CD4-positive, alpha-beta memory T cell (primary cell): ENCODE data around the gene PHIP. TPM values are rescaled to one million over a fixed set of nuclear protein-coding genes. Genes with fewer than 3 reads are reported as not detected.

Source experiments
- CTCF ChIA-PET: fragments of 350-600 bp; sonication (Branson Sonifier 250); formaldehyde crosslinking; loops from one replicate; lab custom pipeline; 2021; ENCODE audit warnings: inconsistent platforms; ENCODE audit not compliant: partially characterized antibody; lab: Charles Lee
- POLR2A ChIA-PET: fragments of 350-600 bp; sonication (Branson Sonifier 250); formaldehyde crosslinking; loops from one replicate; lab custom pipeline; 2021; ENCODE audit not compliant: partially characterized antibody; lab: Charles Lee
- DNase-seq, 5 donors: peaks; one replicate each; pipeline versions ENCODE4 v3.0.0 to v3.0.0-alpha.2; 2020 to 2022; ENCODE audit warnings: mixed read lengths in 1 of 5
- H3K27ac ChIP-seq: one replicate; pipeline ENCODE4 v1.7.0; 2013; ENCODE audit warnings: low read depth, low read length
- H3K27me3 ChIP-seq: 2 replicates; pipeline ENCODE4 v1.7.0; 2013; ENCODE audit warnings: mild to moderate bottlenecking, low read length, moderate library complexity; ENCODE audit not compliant: insufficient read depth
- H3K36me3 ChIP-seq: 2 replicates; pipeline ENCODE4 v1.7.0; 2013; ENCODE audit warnings: mild to moderate bottlenecking, low read length, moderate library complexity; ENCODE audit not compliant: insufficient read depth
- H3K4me1 ChIP-seq: 2 replicates; pipeline ENCODE4 v1.7.0; 2013; ENCODE audit warnings: mild to moderate bottlenecking, low read length, moderate library complexity; ENCODE audit not compliant: insufficient read depth
- H3K4me3 ChIP-seq, 2 donors: one replicate each; pipeline ENCODE4 v1.7.0; 2013; ENCODE audit warnings: low read length in 2 of 2, mild to moderate bottlenecking in 1 of 2
- H3K9me3 ChIP-seq, 2 donors: one replicate each; pipeline ENCODE4 v1.7.0; 2013; ENCODE audit warnings: low read length in 2 of 2, control low read depth in 1 of 2; ENCODE audit not compliant: control insufficient read depth in 1 of 2
- H3K27ac Mint-ChIP-seq, 7 donors: one replicate each; pipeline ENCODE4 v1.8.0; 2020 to 2021; ENCODE audit warnings: mixed read lengths in 7 of 7, mild to moderate bottlenecking in 6 of 7, inconsistent platforms in 3 of 7, moderate library complexity in 3 of 7
- H3K27me3 Mint-ChIP-seq, 2 donors: one replicate each; pipeline ENCODE4 v1.8.0; 2020 to 2021; ENCODE audit warnings: mixed read lengths in 2 of 2
- H3K36me3 Mint-ChIP-seq, 2 donors: one replicate each; pipeline ENCODE4 v1.8.0; 2020 to 2021; ENCODE audit warnings: mixed read lengths in 2 of 2, inconsistent platforms in 1 of 2, mild to moderate bottlenecking in 1 of 2
- H3K4me1 Mint-ChIP-seq, 4 donors: one replicate each; pipeline ENCODE4 v1.8.0; 2020 to 2021; ENCODE audit warnings: mixed read lengths in 4 of 4, mild to moderate bottlenecking in 1 of 4
- H3K4me3 Mint-ChIP-seq, 8 donors: one replicate each; pipeline ENCODE4 v1.8.0; 2020 to 2021; ENCODE audit warnings: mixed read lengths in 8 of 8, mild to moderate bottlenecking in 7 of 8, moderate library complexity in 6 of 8, inconsistent platforms in 3 of 8
- H3K9me3 Mint-ChIP-seq, 8 donors: one replicate each; pipeline ENCODE4 v1.8.0; 2020 to 2021; ENCODE audit warnings: mixed read lengths in 8 of 8, mild to moderate bottlenecking in 5 of 8, inconsistent platforms in 3 of 8, moderate library complexity in 1 of 8
- intact Hi-C: fragments of 100-400 bp; cut with micrococcal nuclease; formaldehyde crosslinking; loops from one replicate; pipeline ENCODE4 v1.15.1; 2023
- polyA plus RNA-seq, 2 donors: library from polyadenylated mRNA; unstranded; fragments of 300-500 nt; fragmentation: Illumina TruSeq; gene quantifications; one replicate each; pipeline ENCODE4 v1.2.3, GENCODE V29; 2021
- total RNA-seq, 2 experiments: library from RNA; stranded (reverse); gene quantifications; one replicate each; pipeline ENCODE4 v1.2.3, GENCODE V29; 2021

PHIP gene
- total and polyA plus RNA-seq, 4 experiments from 2014 or later, result 10.5 to 46.8 (median 29.6) TPM

DNA sequence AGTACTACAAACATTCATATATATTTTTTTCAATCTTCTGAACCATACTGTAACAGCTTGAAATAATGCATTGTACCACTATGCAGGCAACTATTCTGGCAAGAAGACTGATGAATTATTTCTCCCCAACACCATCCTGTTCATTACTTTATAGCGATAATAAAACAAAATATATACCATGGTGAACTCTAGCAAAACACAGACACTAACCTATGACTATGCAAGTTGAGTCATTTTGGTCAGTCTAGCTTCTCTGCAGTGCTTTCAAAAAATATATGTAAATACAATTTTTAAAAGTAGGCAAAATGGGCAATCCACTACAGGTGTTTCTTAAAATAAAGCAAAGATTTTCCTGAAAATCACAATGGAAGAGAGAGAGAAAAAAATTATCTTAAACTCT, 20.3 kb downstream of the PHIP start:
- Histone ChIP-seq H3K4me3 (no peak overlapping the region), H3K27me3 (no peaks in the 10 kb centered on the region), H3K9me3 (no peaks in the 10 kb centered on the region), H3K36me3 (peaks cover 20% of the 10 kb centered on the region), H3K27ac (no peak overlapping the region), H3K4me1 (peaks cover 4% of the 10 kb centered on the region)
- H3K4me1 Mint-ChIP-seq, result peaks cover 13 to 20% (median 17%) of the 10 kb centered on the region in 4 donors
- ChIA-PET POLR2A (no interaction called here), CTCF (interaction anchor here (0.8 kb wide), 1 partner anchor 9 kb away, joined by 3 read pairs; no protein-coding TSS in a partner anchor)
- H3K27me3 Mint-ChIP-seq, result no peaks in the 10 kb centered on the region
- peaks cover 0 to 3% (median 0%) of the 10 kb centered on the region in 8 donors for H3K9me3 Mint-ChIP-seq
- intact Hi-C loops, result no loop called here
- no peak overlapping the region for H3K4me3 Mint-ChIP-seq
- DNase-seq, result no peak
- H3K27ac Mint-ChIP-seq, result peak overlapping the region in 2 of 7 donors; percentile 25 to 41
- H3K36me3 Mint-ChIP-seq, result peaks cover 44 to 50% of the 10 kb centered on the region in 2 donors

DNA sequence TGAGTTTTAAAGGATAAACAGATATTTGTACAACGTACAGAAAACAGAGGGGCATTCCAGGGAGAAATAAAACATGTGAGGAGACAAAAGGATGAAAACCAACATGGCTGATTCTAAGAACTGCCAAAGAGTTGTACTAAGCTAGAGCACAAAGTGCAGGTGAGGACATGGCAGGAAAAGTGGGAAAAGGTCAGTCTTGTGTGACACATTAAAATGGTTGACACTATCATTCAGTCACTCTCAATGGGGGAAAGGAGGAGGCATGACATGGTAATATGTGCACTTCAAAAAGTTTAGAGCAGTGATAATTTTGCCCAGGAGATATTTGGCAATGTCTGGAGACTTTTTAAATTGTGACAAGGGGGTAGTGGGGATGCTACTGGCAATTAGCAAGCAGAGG, 21.8 kb downstream of the PHIP start:
- Mint-ChIP-seq H3K36me3 (peaks cover 58 to 63% of the 10 kb centered on the region in 2 donors), H3K27ac (peak overlapping the region in 4 of 7 donors; percentile 16 to 58 (median 27)), H3K4me1 (peaks cover 18 to 24% (median 20%) of the 10 kb centered on the region in 4 donors), H3K4me3 (no peak overlapping the region), H3K27me3 (no peaks in the 10 kb centered on the region), H3K9me3 (peaks cover 0 to 6% (median 0%) of the 10 kb centered on the region in 8 donors)
- Histone ChIP-seq H3K4me1 (no peaks in the 10 kb centered on the region), H3K4me3 (no peak overlapping the region), H3K9me3 (no peaks in the 10 kb centered on the region), H3K27me3 (no peaks in the 10 kb centered on the region), H3K27ac (no peak overlapping the region), H3K36me3 (peaks cover 21% of the 10 kb centered on the region)
- no peak for DNase-seq
- ChIA-PET POLR2A (no interaction called here), CTCF (no interaction called here)
- intact Hi-C loops, result no loop called here

DNA sequence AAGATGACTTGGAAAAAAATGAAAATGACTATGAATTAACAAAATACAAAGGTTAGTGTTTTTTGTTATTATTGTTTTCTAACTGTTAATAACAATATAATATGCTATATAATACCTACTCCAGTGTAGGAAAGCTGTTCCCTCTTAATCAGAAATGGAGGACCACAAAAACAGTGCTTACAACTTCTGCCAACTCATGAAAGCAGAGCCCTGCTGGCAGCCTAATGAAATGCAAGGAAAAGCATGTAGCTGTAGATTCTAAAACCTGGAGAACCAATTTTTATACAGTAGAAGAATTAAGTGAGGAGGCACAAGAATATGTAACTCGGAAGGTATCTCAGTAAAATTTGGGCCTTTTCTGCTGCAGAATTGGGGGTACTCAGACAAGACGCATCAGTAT, 29.4 kb downstream of the PHIP start:
- no peak overlapping the region for H3K4me3 Mint-ChIP-seq
- POLR2A ChIA-PET, result interaction anchor here (5.3 kb wide), 1 partner anchor 29 kb away, joined by 30 read pairs; the partner anchor contains the start of gene PHIP
- Histone ChIP-seq H3K4me1 (peaks cover 28% of the 10 kb centered on the region), H3K36me3 (peaks cover 11% of the 10 kb centered on the region), H3K9me3 (no peaks in the 10 kb centered on the region), H3K27ac (no peak overlapping the region), H3K4me3 (no peak overlapping the region), H3K27me3 (no peaks in the 10 kb centered on the region)
- CTCF ChIA-PET, result interaction anchor here (0.9 to 1.1 kb wide), 2 partner anchors 9 to 24 kb away, joined by 3 read pairs; no protein-coding TSS in a partner anchor
- H3K4me1 Mint-ChIP-seq, result peaks cover 28 to 48% (median 43%) of the 10 kb centered on the region in 4 donors
- H3K36me3 Mint-ChIP-seq, result peaks cover 32 to 40% of the 10 kb centered on the region in 2 donors
- peak in 3 of 5 donors; percentile 3 to 16 (median 11) for DNase-seq
- intact Hi-C loops, result no loop called here
- no peaks in the 10 kb centered on the region for H3K27me3 Mint-ChIP-seq
- H3K27ac Mint-ChIP-seq, result peak overlapping the region in 1 of 7 donors; percentile 10
- H3K9me3 Mint-ChIP-seq, result peaks cover 0 to 5% (median 0%) of the 10 kb centered on the region in 8 donors

DNA sequence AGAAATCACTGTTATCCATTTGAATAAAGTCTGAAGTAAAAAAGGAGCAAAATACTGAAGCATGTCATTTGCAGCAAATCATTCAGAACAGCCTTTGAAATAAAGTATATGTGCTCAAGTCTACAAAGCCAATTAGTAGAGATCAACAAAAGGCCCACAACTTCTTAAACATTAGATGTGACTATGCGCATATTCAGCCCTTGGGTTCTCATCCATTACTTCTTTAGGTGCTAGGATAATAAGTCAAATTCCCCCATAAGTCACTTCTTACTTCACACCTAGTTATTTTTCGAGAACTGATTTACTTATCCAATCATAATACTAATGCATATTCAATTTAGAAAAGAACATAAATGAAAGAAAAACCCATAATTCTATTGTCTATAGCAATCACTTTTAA, 31.0 kb downstream of the PHIP start:
- Mint-ChIP-seq H3K27ac (peak overlapping the region in 1 of 7 donors; percentile 6), H3K4me3 (no peak overlapping the region), H3K36me3 (peaks cover 22 to 29% of the 10 kb centered on the region in 2 donors), H3K27me3 (no peaks in the 10 kb centered on the region), H3K9me3 (peaks cover 0 to 2% (median 0%) of the 10 kb centered on the region in 8 donors), H3K4me1 (peaks cover 34 to 62% (median 51%) of the 10 kb centered on the region in 4 donors)
- CTCF ChIA-PET, result no interaction called here
- H3K27ac ChIP-seq, result no peak overlapping the region
- POLR2A ChIA-PET, result interaction anchor here (5.3 kb wide), 1 partner anchor 31 kb away, joined by 30 read pairs; the partner anchor contains the start of gene PHIP
- H3K27me3 ChIP-seq, result no peaks in the 10 kb centered on the region
- intact Hi-C loops, result no loop called here
- peaks cover 43% of the 10 kb centered on the region for H3K4me1 ChIP-seq
- H3K9me3 ChIP-seq, result no peaks in the 10 kb centered on the region
- no peak overlapping the region for H3K4me3 ChIP-seq
- peaks cover 3% of the 10 kb centered on the region for H3K36me3 ChIP-seq
- DNase-seq, result no peak

DNA sequence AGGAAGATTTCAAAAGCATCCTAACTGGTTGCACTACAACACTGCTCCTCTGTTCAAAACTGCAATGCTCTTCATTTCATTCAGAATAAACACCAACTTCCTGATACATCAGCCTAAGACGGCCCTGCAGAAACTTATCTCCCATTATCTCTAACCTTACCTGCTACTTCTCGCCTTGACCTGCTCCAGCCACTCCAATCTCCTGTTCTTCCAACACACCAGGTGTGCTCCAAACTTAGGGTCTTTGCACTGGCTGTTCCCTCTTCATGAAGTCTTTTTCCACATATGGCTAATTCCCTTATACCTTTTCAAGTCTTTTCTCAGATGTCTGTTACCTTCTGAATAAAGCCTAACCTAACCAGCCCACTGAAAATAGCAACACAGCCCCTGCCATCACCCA, 32.1 kb downstream of the PHIP start:
- peak overlapping the region in 4 of 7 donors; percentile 14 to 83 (median 63) for H3K27ac Mint-ChIP-seq
- peak in 1 of 5 donors; percentile 9 for DNase-seq
- no peaks in the 10 kb centered on the region for H3K27me3 ChIP-seq
- ChIA-PET POLR2A (interaction anchor here (5.3 kb wide), 1 partner anchor 32 kb away, joined by 30 read pairs; the partner anchor contains the start of gene PHIP), CTCF (interaction anchor here (1.2 to 2.1 kb wide), 2 partner anchors 27 to 31 kb away, joined by 3 to 6 read pairs; no protein-coding TSS in a partner anchor)
- intact Hi-C loops, result no loop called here
- H3K27me3 Mint-ChIP-seq, result no peaks in the 10 kb centered on the region
- H3K4me1 ChIP-seq, result peaks cover 50% of the 10 kb centered on the region
- H3K36me3 ChIP-seq, result peaks cover 7% of the 10 kb centered on the region
- H3K36me3 Mint-ChIP-seq, result peaks cover 19 to 28% of the 10 kb centered on the region in 2 donors
- H3K4me1 Mint-ChIP-seq, result peaks cover 33 to 70% (median 51%) of the 10 kb centered on the region in 4 donors
- no peak overlapping the region for H3K27ac ChIP-seq
- no peak overlapping the region for H3K4me3 ChIP-seq
- H3K9me3 ChIP-seq, result no peaks in the 10 kb centered on the region
- H3K4me3 Mint-ChIP-seq, result peak overlapping the region in 2 of 8 donors; percentile 34 to 41
- peaks cover 0 to 2% (median 0%) of the 10 kb centered on the region in 8 donors for H3K9me3 Mint-ChIP-seq

DNA sequence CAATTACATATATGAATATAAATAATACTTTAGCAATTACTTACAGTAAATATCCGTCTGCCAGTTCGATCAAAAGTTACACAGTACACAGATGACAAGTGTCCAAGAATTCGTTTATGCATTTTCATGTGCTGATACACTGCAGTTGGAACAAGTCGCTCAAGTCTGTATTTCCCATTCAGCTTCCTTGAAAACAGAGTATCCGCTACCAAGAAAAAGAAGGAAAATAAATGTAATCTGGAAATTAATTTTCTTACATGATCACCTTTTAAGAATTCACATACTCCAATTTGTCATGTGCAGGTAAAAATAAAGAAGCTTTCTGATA, 35.3 kb downstream of the PHIP start:
- Histone ChIP-seq H3K27ac (no peak overlapping the region), H3K27me3 (no peaks in the 10 kb centered on the region), H3K4me1 (peaks cover 50% of the 10 kb centered on the region), H3K4me3 (no peak overlapping the region), H3K9me3 (no peaks in the 10 kb centered on the region), H3K36me3 (peaks cover 7% of the 10 kb centered on the region)
- POLR2A ChIA-PET, result interaction anchor here (0.7 to 2.7 kb wide), 2 partner anchors 12 to 35 kb away, joined by 3 to 27 read pairs; partner anchors contain the start of gene PHIP
- intact Hi-C loops, result loop anchor here (1.0 to 5.0 kb wide), 3 partner anchors 8 to 45 kb away; partner anchors contain the start of gene PHIP
- H3K36me3 Mint-ChIP-seq, result peaks cover 26 to 38% of the 10 kb centered on the region in 2 donors
- H3K27me3 Mint-ChIP-seq, result no peaks in the 10 kb centered on the region
- no peak for DNase-seq
- CTCF ChIA-PET, result interaction anchor here (1.2 kb wide), 1 partner anchor 36 kb away, joined by 3 read pairs; no protein-coding TSS in a partner anchor
- H3K9me3 Mint-ChIP-seq, result no peaks in the 10 kb centered on the region
- H3K27ac Mint-ChIP-seq, result peak overlapping the region in 4 of 7 donors; percentile 10 to 75 (median 30)
- peak overlapping the region in 6 of 8 donors; percentile 10 to 72 (median 37) for H3K4me3 Mint-ChIP-seq
- H3K4me1 Mint-ChIP-seq, result peaks cover 33 to 69% (median 57%) of the 10 kb centered on the region in 4 donors
